Large intestine (tissue), 3 donors: ENCODE measurements around the gene NDUFAF8. TPM values are rescaled to one million over a fixed set of nuclear protein-coding genes. Genes with fewer than 3 reads are reported as not detected.

Experiments used
- DNase-seq, 2 donors: peaks; one replicate each; pipeline versions ENCODE4 v3.0.0 to v3.0.0-alpha.2; 2013
- H3K27ac ChIP-seq: one replicate; pipeline ENCODE4 v1.5.1; 2013; ENCODE audit warnings: low read length
- H3K27me3 ChIP-seq: 2 replicates; pipeline ENCODE4 v1.6.1; 2013; ENCODE audit warnings: low read length; ENCODE audit not compliant: control insufficient read depth, insufficient read depth
- H3K36me3 ChIP-seq: 2 replicates; pipeline ENCODE4 v1.6.1; 2013; ENCODE audit warnings: low read length; ENCODE audit not compliant: control insufficient read depth, insufficient read depth
- H3K4me1 ChIP-seq: one replicate; pipeline ENCODE4 v1.6.1; 2013; ENCODE audit warnings: low read length; ENCODE audit not compliant: control insufficient read depth, insufficient read depth
- H3K4me3 ChIP-seq: one replicate; pipeline ENCODE4 v1.5.1; 2013; ENCODE audit warnings: low read length
- H3K9me3 ChIP-seq: one replicate; pipeline ENCODE4 v1.6.1; 2013; ENCODE audit warnings: mild to moderate bottlenecking, low read depth, low read length, moderate library complexity; ENCODE audit not compliant: control insufficient read depth
- WGBS: methylation state at CpG from one replicate; pipeline ENCODE4 v1.1.5; 2013; ENCODE audit warnings: low lambda C conversion rate; ENCODE audit not compliant: insufficient coverage; 5-methylcytosine and 5-hydroxymethylcytosine counted together
- polyA plus RNA-seq: library from polyadenylated mRNA; unstranded; fragments of 120-200 nt; gene quantifications from one replicate; pipeline ENCODE4 v1.2.1, GENCODE V29; 2013

The NDUFAF8 gene
- polyA plus RNA-seq, 1 donor: 42.6 TPM

DNA sequence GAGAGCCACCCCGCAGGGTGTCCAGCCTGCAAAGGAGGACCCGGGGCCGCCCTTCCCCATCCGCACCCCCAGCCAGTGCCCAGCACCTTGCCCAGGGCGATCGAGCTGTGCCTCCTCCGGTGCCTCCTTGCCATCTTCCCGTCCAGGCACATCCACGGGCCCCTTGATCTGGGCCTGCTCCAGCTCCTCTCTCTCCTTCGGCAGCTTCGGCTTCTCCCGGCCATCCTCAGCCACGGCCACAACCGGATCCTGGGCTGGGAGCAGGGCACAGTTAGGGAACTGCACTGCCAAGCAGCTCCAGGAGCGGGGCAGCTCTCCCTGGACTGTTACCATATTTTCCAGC is 13.8 kb downstream of the NDUFAF8 start:
- peak overlapping the region; percentile 53 for H3K27ac ChIP-seq
- H3K9me3 ChIP-seq: peaks cover 11% of the 10 kb centered on the region
- H3K27me3 ChIP-seq: no peaks in the 10 kb centered on the region
- WGBS: no CpG with 5 or more reads among the region's 15 CpGs
- H3K4me3 ChIP-seq: no peak overlapping the region
- peaks cover 54% of the 10 kb centered on the region for H3K4me1 ChIP-seq
- H3K36me3 ChIP-seq: peaks cover 51% of the 10 kb centered on the region
- DNase-seq: no peak

DNA sequence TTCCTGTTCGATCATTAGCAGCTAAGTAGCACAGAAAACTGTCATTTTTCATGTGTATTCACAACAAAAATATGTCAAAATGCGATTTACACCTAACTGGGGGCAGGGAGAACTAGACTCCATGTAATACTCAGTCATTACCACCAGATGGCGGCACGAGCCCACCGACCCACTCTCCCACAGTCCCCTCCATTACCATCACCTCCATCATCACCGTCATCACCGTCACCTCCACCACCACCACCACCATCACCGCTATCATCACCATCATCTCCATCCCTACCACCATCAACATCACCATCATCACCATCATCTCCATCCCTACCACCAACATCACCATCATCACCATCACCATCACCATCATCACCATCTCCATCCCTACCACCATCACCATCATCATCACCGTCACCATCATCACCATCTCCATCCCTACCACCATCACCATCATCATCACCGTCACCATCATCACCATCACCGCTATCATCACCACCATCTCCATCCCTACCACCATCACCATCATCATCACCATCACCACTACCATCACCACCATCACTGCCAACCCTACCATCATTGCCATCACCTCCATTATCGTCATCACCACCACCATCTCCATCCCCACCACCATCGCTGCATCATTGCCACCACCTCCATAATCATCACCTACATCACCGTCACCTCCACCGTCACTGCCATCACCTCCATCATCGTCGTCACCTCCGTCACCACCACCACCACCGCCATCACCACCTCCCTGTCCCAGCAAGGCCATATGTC is 14.4 kb downstream of the NDUFAF8 start:
- peaks cover 55% of the 10 kb centered on the region for H3K36me3 ChIP-seq
- no peaks in the 10 kb centered on the region for H3K27me3 ChIP-seq
- WGBS: 83% methylated on average over 5 of the region's 19 CpGs
- H3K4me3 ChIP-seq: no peak overlapping the region
- DNase-seq: no peak
- H3K27ac ChIP-seq: no peak overlapping the region
- peaks cover 11% of the 10 kb centered on the region for H3K9me3 ChIP-seq
- H3K4me1 ChIP-seq: peaks cover 54% of the 10 kb centered on the region

DNA sequence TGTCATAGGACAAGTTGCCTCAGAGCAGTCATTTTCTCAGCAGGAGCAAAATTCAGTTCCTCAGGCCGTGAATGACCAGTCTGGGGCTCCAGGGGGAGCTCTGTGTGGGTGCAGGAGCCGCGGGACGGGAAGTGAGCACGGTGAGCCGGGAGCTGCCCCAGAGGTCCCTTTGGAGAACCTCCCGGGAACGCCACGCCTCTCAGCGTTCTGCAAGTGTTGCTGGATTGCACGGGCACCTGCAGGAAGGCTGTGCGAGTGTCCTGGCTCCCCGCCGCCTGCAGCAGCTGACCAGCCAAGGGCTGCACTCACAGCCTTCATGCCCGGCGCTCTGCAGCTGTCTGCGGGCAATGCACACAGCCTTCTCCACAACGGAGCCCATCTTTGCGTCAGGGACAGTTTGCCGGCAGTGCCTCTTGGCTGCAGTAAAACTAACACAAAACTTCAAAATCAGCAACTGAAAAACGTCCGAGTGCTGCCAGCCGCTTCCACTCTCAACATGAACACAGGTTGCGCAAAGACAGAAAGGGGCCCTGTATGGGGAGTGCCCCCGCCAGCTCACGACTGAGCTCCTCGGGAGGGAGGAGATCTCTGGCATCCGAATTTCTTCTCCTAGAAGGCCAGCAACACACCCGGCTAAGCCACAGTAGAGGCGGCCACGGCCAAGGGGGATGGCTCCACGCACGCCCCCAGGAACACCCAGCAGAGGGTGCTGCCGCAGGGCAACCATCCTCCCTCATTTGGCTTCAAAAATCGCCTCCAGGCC is 16.0 kb downstream of the NDUFAF8 start:
- WGBS: no CpG with 5 or more reads among the region's 35 CpGs
- peak overlapping the region; percentile 60 for H3K27ac ChIP-seq
- peaks cover 54% of the 10 kb centered on the region for H3K4me1 ChIP-seq
- H3K27me3 ChIP-seq: no peaks in the 10 kb centered on the region
- DNase-seq: peak; percentile 80 to 87
- H3K9me3 ChIP-seq: peaks cover 2% of the 10 kb centered on the region
- H3K36me3 ChIP-seq: peaks cover 58% of the 10 kb centered on the region
- H3K4me3 ChIP-seq: peak overlapping the region; percentile 19

GRCh38 chr17:81256616-81257015 is 17.5 kb downstream of the NDUFAF8 start:
- H3K4me1 ChIP-seq: peaks cover 39% of the 10 kb centered on the region
- H3K27ac ChIP-seq: no peak overlapping the region
- H3K27me3 ChIP-seq: no peaks in the 10 kb centered on the region
- no peak overlapping the region for H3K4me3 ChIP-seq
- H3K9me3 ChIP-seq: no peaks in the 10 kb centered on the region
- peaks cover 61% of the 10 kb centered on the region for H3K36me3 ChIP-seq
- no CpG with 5 or more reads among the region's 12 CpGs for WGBS
- no peak for DNase-seq

DNA sequence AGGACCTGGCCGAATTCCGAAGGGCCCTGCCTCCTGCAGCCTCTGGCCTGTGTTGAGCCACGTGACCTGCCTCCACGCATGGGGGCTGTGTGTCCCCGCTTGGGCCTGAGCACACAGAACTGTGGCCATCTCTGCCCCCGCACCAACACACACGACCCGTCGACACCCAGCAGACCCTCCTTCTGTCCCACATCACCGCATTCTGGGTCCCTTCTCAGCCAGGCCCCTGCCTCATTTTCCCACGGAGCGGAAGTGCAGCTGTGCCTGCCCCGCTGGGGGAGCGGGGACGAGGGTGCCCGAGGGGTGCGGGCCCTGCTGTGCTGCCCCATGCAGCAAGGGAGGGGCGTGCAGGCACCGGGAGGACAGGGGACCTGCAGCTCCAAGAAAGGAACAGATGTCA is 18.4 kb downstream of the NDUFAF8 start:
- no peak for DNase-seq
- WGBS: no CpG with 5 or more reads among the region's 19 CpGs

GRCh38 chr17:81258292-81258691 is 19.2 kb downstream of the NDUFAF8 start:
- H3K9me3 ChIP-seq: no peaks in the 10 kb centered on the region
- no CpG with 5 or more reads among the region's 20 CpGs for WGBS
- no peak overlapping the region for H3K4me3 ChIP-seq
- no peak overlapping the region for H3K27ac ChIP-seq
- H3K4me1 ChIP-seq: peaks cover 22% of the 10 kb centered on the region
- peaks cover 68% of the 10 kb centered on the region for H3K36me3 ChIP-seq
- H3K27me3 ChIP-seq: no peaks in the 10 kb centered on the region
- DNase-seq: no peak

More for the DNA sequence above, 18.4 kb downstream of the NDUFAF8 start:
- Histone ChIP-seq H3K4me1 (peaks cover 30% of the 10 kb centered on the region), H3K9me3 (no peaks in the 10 kb centered on the region), H3K36me3 (peaks cover 62% of the 10 kb centered on the region), H3K27ac (no peak overlapping the region), H3K4me3 (no peak overlapping the region), H3K27me3 (no peaks in the 10 kb centered on the region)

DNA sequence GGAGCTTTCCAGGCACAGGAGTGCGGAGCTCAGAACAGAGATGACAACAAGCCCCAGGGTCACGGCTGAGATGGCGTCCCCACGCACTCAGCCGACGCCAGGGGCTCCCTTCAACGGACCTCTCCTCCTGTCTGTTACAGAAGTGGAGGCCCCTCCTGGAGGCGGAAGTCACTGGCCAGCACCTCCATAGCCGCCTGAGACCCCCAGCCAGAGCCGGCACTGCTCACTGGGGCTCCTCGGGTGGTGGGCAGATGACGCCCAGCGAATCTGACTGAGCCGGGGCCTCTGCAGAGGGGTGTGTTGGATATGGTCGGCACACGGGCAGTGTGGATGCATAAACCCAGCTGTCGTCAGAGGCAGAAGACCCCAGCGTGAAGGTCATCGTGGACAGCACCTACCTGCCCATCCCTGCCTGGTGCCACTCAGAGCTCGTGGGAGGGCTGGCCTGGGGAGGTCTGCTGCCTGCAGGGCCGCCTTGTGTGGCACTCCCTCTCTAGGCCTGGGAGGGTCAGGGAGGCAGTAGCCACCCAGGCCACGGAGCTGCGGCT is 20.0 kb downstream of the NDUFAF8 start:
- DNase-seq: no peak
- Histone ChIP-seq H3K9me3 (no peaks in the 10 kb centered on the region), H3K36me3 (peaks cover 76% of the 10 kb centered on the region), H3K27me3 (no peaks in the 10 kb centered on the region), H3K4me1 (peaks cover 20% of the 10 kb centered on the region), H3K27ac (no peak overlapping the region), H3K4me3 (no peak overlapping the region)
- WGBS: no CpG with 5 or more reads among the region's 23 CpGs

GRCh38 chr17:81260171-81260570 is 21.1 kb downstream of the NDUFAF8 start:
- Histone ChIP-seq H3K4me1 (peaks cover 11% of the 10 kb centered on the region), H3K36me3 (peaks cover 85% of the 10 kb centered on the region), H3K9me3 (no peaks in the 10 kb centered on the region), H3K27me3 (no peaks in the 10 kb centered on the region), H3K4me3 (no peak overlapping the region), H3K27ac (no peak overlapping the region)
- no CpG with 5 or more reads among the region's 17 CpGs for WGBS
- no peak for DNase-seq

- no peak for DNase-seq
Observed at GRCh38 chr17:81260641-81261040, 21.5 kb downstream of the NDUFAF8 start.

GRCh38 chr17:81261096-81261495 is 22.0 kb downstream of the NDUFAF8 start:
- no peak overlapping the region for H3K27ac ChIP-seq
- H3K27me3 ChIP-seq: no peaks in the 10 kb centered on the region
- H3K9me3 ChIP-seq: no peaks in the 10 kb centered on the region
- H3K4me1 ChIP-seq: peaks cover 3% of the 10 kb centered on the region
- no peak for DNase-seq
- H3K4me3 ChIP-seq: no peak overlapping the region
- peaks cover 90% of the 10 kb centered on the region for H3K36me3 ChIP-seq
- no CpG with 5 or more reads among the region's 18 CpGs for WGBS

More at GRCh38 chr17:81260641-81261040, 21.5 kb downstream of the NDUFAF8 start:
- WGBS: no CpG with 5 or more reads among the region's 19 CpGs
- Histone ChIP-seq H3K9me3 (no peaks in the 10 kb centered on the region), H3K4me1 (peaks cover 6% of the 10 kb centered on the region), H3K27ac (no peak overlapping the region), H3K36me3 (peaks cover 89% of the 10 kb centered on the region), H3K4me3 (no peak overlapping the region), H3K27me3 (no peaks in the 10 kb centered on the region)
